Fibroblast of skin of back (primary cell): ENCODE measurements around the gene PRKCZ.

Source experiments
- DNase-seq: peaks from one replicate; pipeline ENCODE4 v3.0.0-alpha.2; 2013

PRKCZ gene

DNA sequence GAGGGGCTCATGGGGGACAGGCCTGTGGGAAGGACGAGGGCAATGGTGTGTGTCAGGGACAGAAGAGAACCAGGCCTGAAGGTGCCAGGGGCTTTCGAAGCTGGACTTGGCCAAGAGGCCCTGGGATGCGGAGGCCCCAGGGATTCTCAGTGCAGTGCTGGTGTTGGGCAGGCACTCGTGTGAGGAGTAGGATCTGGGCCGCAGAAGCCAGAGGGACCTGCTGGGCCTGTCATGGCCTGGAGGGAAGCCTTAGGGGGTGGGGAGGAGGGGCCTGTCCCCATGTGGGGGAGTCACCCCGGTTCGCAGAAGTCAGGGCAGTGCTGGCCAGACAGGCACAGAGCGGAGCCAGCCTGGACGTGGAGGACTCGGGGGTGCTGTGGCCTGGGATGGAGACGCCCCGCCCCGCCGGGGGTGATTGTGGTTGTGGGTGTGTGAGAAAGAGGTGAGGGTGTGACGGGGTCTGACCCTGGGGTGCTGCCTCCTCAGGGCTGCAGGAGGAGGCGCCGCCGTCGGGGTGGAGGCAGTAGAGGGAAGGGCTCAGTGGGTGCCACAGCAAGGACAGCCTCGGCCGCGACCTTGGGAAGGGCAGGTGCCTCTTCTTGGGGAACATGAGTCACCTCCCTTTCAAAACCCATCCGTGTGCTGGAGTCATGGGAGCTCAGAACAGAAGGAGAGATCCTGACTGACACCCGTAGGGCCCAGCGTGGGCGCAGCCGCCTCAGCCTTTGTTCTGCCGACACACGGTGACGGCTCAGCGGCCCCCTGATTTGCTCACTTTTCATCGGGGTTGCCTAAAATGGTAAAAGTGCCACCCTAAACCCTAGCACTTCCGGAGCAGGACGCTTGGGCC, 110.5 kb downstream of the PRKCZ start:
- no peak for DNase-seq

DNA sequence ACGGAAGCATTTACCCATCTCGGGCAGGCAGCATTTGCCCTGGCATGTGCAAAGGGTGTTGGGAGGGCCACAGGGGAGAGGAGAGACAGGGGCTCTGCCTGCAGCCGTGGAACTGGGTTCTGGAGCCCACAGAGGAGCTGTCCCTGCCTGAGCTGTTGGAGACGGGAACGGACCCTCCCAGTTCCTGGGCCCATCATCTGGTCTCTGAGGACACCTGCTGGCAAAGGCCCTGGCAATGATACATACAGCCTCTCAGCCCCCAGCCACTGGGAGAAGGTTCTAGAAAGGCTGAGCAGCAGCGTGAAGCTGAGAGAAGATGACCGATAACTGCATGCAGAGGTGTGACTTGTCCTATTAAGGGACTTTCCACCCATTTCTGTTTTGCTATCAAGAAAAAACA, 113.0 kb downstream of the PRKCZ start:
- DNase-seq: no peak

DNA sequence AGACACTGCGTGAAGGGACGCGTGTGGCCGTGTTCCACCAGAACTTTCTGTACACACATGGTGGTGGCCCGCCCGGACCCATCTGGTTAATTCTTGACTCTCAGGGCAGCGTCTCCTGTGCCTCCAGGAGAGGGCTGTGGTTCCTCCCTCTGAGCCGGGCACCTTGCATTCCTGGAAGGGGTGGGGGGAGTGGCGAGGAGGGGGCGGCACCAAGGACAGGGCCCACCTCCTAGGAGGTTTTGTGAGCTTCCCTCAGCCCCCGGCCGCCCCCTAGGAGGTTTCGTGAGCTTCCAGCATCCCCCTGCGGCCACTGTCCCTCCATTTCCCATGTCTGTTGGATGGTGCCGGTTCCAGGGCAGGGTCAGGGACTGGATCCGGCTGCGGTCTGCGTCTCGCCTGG, 115.4 kb downstream of the PRKCZ start:
- DNase-seq: no peak

DNA sequence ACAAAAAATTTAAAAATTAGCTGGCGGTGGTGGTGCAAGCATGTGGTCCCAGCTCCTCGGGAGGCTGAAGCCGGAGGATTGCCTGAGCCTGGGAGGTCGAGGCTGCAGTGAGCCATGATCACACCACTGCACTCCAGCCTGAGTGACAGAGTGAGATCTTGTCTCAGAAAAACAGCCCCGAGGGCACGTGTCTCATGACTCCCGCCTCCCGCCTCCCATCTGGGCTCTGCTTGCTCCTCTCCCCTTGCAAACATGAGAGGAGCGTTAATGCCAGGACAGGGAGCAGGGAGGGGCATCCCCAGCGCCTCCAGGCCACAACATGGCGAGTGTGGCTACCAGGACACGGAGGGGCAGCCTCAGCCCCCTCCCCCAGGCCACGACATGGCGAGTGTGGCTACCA, 116.0 kb downstream of the PRKCZ start:
- no peak for DNase-seq

DNA sequence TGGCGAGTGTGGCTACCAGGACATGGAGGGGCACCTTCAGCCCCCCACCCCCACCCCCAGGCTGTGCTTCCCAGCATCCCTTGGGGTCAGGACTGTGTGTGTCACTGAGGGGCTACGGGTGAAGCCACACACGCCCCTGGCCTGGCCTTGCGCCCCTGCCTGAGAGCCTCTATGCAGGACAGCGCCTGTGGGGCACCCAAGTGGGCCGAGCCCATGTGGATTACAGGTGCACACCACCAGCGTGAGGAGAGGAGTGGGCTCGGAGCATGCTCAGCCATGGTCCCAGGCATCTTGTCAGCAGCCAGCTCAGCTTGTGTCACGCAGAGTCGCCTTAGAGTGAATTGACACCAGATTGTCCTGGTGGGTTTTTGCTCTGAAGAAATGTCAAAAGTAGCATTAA, 116.5 kb downstream of the PRKCZ start:
- DNase-seq: no peak

DNA sequence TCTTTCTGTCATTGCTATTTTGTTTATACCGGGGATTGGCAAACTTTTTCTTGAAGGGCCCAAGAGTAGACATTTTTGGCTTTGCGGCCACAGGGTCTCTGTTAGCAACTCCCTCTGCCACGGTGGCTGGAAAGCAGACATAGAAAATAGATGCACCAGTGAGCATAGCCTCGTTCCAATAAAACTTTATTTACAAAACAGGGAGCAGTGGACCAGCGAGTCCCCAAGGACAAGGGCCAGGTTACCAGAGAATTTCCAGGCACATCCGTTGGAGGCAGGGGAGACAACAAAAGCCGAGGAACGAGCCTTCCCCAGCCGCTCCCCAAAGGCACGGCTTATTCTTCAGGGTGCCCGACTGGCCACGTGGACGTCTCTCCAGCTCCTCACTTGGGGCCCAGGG, 117.9 kb downstream of the PRKCZ start:
- no peak for DNase-seq

DNA sequence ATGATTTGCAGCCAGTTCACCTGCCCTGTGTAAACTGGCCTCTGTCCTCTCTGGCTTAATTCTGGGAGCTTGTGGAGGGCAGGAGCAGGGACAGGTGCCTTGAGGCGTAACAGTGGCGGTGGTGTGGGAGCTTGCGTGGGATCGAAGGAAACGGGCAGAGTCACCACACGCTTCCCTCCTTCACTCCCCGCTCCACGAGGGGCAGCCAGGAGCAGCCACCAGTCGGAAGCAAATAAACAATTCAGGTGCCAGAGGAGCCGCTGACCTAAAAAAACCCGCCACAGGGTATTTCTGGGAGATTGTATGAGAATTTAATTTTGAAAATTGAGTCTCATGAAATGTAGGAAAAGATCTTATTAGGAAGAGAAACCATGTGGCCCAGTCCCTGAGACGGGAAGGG, 118.3 kb downstream of the PRKCZ start:
- no peak for DNase-seq

DNA sequence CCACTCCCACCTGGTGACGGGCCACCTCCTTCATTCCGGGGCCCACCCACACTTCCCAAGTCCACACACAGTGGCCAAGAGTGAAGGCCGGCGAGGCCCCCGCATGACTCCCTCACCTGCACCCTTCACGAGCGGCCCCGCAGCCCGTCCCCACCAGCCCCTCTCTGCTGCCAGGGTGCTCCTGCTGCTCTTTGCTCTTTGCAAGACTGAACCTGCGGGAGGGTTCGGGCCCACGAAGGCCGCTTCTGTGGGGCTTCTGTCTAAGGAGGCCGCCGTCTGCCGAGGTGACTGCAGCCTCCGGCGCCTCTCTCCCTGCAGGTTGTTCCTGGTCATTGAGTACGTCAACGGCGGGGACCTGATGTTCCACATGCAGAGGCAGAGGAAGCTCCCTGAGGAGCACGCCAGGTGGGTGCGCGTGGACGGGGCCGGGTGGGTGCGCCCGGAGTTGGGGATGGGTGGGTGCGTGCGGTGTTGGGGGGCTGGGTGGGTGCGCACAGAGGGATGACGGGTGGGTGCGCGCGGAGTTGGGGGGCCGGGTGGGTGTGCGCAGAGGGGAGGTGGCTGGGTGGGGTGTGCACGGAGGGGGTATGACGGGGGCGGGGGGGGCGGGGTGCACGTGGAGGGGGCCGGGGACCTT, 119.1 kb downstream of the PRKCZ start:
- DNase-seq: no peak

DNA sequence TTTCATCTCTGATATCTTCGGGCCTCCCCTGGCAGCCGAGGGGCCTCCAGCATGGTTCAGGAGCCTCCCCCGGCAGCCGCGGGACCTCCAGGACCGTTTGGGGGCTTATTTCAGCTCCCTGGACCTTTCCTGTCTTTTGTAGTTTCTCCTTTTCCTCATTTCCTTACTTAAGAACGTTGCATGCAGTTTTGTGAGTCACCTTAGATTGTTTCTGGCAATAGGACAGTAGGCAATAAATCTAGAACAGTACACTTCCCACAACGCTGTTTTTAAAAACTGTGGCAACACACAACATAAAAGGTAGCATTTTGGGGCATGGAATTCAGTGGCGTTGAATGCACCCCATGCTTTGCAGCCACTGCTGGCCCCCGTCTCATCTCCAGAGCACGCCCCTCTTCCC, 120.0 kb downstream of the PRKCZ start:
- DNase-seq: no peak

DNA sequence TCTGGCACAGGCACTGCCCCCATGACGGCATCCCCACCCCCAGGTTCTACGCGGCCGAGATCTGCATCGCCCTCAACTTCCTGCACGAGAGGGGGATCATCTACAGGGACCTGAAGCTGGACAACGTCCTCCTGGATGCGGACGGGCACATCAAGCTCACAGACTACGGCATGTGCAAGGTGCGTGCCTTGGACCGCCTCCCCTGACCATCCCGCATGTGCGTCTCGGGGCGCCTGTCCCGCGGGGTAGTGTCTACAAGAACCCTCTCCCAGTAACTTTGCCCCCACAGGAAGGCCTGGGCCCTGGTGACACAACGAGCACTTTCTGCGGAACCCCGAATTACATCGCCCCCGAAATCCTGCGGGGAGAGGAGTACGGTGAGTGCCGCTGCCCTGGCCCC, 121.8 kb downstream of the PRKCZ start:
- no peak for DNase-seq

DNA sequence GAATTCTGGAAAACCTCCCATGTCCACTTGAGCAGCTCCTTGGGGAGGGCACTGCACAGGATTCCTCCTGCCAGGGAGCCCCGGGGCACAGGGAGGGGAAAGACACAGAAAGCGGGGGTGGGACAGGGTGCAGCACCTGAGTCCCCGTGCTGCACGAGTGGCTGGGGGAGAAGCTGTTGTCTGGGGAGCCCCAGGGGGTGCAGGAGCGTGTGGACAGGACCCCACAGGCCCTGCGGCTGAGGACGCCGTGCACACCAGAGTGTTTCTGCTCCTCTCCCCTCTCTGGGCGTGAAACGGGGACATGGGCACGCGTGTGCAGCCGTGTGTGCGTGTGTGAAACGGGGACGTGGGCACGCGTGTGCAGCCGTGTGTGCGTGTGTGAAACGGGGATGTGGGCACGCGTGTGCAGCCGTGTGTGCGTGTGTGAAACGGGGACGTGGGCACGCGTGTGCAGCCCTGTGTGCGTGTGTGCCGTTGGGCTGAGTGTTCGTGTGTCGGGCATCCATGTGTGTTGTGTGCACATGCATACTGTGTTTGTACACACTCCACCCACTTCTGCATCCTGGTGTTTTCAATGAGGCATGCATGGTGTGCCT, 122.4 kb downstream of the PRKCZ start:
- DNase-seq: no peak

DNA sequence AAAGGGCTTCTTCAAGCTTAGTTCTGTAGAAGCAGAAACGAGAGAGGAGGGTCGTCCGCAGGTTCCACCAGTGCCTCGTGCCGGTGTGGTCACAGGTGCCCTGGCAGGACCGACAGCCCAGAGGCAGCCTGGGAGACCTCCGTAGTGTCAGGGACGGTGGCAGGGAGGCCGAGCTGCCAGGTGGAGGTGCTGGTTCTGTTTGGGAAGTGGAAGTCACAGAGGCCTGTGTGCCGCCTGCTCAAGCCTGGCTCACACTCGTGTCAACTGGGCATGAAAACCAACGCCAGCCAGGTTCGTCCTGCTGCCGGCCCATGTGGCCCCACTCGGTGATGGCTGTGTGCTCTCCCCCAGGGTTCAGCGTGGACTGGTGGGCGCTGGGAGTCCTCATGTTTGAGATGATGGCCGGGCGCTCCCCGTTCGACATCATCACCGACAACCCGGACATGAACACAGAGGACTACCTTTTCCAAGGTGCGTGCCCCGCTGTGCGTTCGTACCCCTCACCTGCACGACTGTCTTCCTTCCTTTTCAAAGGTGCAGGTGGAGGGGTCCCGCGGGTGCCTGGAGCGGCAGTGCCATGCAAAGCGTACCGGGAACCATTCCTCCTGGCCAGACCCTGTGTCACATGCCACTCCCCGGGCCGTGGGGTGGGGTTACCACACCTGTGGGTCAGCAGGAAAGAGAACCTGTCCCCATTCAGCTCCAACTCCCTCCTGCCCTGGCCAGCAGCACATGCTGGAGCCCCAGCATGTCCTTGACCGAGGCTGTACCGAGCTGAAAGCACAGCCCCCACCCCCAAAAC, 123.5 kb downstream of the PRKCZ start:
- no peak for DNase-seq

DNA sequence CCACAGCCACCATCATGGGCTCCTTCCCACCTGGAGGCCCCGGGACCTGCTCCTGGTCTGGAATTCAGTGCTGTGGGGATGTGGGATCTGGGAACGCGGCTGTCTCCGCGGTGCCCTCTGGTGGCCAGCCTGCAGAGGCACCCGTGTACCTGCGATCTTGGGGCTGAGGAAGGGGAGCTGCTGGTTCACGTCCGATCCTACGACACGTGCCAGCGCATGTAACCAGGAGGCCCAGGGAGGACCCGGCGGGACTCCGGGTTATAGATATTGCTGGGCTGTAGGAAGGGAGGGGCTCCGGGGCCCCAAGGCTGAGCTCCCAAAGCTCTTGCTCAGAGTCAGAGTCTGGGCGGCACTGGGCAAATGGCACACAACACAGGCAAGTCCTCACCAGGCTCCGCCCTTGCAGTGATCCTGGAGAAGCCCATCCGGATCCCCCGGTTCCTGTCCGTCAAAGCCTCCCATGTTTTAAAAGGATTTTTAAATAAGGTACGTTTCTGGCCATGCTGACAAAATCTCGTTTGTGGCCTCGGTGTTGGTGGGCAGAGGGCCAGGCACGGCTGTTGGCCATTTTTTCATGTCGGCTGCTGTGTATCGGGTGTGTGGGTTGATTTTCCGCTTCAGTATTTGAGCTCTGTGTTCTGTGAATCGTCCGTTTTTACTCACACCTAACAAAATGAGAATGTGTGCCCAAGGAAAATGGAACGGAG, 124.3 kb downstream of the PRKCZ start:
- DNase-seq: peak; percentile 51

DNA sequence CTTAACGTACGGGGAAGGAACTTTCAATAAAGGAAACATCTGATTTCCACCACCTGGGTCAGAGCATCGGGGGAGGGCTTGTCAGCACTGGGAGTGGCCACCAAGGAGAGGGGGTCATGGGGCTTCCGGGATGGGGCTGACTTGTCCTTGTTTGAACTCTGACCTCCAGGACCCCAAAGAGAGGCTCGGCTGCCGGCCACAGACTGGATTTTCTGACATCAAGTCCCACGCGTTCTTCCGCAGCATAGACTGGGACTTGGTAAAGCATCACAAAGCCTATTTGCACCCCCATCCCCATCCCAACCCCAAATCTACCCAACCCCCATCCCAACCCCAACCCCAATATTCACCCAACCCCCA, 124.8 kb downstream of the PRKCZ start:
- no peak for DNase-seq

DNA sequence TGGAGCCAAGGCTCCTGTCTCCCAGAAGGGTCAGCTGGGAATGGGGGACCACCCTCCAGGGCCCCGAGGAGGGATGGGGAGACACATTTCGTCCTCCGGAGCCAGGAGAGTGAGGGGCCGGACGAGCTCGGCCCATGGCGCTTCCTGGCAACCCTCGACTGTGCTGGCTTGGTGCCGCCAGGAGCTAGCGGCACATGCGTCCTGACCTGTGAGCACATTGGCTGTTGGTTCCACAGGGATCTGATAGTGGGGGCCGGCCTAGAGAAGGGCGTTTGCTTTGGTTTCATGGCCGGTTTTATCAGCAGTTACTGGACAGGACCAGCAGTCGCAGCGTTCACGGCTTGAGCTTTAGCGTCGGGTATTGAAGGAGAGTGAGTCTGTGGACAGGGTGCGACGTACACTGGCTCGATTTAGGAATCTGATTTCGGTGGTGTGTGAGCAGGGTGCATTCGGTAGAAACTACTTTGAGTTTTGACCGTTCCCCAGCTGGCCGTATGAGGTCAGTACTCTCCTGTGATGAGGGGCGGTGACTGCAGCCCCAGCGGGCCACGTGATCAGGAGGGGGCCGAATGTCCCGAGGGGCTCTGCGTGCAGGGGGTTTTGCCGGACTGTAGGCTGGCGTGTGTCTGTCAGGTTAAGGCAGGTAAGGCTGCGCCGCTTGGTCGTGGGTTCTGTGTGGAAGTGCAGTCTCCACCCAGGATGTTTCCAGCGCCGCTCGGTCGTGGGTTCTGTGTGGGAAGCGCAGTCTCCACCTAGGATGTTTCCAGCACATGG, 125.7 kb downstream of the PRKCZ start:
- DNase-seq: no peak

DNA sequence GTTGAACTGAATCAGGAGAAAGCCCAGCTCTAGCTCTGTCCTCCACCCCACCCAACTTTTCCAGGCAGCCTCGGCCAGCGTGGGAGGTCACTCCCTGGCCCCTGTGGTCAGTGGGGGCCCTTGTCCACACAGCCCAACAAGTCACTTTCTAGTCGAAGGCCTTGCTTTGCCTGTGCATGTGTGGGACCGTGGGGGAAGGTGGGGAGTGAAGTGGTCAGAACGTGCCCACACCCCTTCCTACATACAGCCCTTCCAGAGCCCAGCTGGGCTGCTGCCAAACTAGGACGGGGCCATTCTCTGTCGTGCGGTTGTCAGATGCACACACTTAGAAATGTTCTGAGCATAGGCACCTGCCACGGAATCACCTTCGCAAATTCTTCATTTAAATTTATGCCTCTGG, 126.4 kb downstream of the PRKCZ start:
- DNase-seq: no peak

DNA sequence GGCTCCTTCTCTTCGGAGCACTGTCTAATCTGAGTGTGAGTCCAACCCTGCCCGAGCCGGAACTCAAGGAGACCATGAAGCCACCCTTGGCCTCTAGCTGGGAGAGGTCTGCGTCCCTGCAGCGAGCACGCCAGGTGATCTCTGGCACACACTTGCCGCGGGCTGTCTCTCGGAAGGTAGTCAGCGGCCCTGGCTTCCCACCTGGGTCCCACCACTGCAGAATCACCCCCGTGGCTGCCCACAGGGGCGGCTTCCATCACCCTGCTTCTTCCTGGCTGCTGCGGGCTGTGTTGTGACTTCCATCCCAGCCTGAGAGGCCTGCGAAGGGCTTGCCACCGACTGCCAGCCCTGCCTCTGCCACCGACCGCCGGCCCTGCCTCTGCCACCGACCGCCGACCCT, 127.3 kb downstream of the PRKCZ start:
- DNase-seq: no peak

DNA sequence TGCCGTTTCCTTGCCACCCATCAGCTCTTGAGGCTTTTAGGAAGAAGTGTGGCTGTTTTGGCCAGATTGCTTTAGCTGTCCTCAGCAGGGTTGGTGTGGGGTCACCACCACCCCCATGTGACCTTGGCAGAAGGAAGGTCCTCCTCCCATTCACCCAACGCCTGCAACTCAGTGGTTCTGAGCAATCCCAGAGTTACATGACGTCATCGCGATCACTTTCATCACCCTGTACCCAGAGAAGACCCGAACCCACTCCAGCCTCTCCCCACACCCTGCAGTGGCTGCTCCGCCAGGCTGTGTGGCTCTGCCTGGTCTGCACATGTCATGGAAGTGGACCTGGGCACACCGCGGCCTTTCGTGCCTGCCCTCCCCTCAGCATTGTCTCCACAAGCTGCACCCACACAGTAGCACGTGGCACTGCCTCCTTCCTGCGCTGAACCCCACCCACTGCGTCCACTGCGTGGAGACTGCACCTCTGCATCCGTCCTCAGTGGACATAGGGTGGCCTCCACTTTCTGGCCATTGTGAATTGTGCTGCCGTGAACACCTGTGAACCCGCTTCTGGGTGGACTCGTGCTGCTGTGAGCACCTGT, 127.8 kb downstream of the PRKCZ start:
- DNase-seq: no peak

DNA sequence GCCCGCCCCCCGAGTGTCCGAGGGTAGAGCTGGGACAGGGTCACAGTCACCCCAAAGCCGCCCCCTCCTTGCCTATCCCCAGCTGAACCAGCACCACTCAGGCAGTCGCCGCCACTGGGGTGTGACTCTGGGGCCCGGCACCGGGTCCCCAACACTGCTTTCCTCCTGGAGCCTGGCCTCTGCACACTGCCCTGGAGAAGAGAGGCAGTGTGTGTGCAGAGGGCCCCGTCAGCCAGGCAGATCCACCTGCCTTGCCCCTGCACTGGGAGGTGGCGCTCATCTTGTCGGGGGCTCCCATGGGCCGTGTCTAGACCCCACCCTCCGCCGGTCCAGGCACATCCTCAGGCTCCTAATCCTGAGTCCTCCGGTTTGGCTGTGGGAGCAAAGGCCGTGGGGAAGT, 128.7 kb downstream of the PRKCZ start:
- no peak for DNase-seq

DNA sequence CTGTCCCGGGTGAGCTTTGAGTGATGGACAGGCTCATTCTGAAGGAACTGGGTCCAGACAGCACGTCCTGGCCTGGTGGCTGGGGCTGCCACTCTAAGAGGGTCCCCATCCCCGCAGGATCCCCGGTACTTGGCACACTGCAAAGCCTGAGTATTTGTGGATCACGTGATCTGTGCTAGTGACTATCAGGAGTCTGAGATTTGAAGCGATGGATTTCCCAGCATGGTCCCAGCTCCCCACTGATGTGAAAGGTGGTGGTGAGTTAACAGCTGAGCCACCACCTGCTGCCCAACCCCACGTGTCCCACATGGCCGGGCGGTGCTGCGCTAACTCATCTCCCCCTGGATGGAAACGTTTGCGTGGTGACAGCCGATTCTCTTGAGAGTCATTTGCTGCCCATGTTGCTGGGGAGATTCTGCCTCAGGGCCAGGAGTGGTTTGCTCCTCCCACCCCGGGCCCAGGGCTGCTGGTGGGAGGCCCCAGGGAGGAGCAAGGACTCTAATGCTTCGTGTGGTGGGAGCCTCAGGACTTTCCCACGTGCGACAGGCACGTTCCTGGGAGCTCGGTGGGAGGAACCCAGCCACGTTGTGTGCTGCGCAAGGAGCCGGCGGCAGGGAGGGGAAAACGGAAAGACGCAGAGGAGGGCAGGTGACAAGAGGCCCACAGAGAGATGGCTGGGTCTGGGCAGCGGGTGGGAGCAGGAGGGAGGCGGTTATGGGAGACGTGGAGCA, 129.2 kb downstream of the PRKCZ start:
- no peak for DNase-seq
